GM19240 (cell line): Measurements from ENCODE around the gene SLC66A2.
"Not testable (repeated sequence)": the region's sequence is repeated elsewhere in the genome, so short reads cannot be mapped to it uniquely, and the experiment has no call there.

Experiments
- DNase-seq: peaks from one replicate; pipeline ENCODE4 v3.0.0; 2011; ENCODE audit warnings: low spot score; ENCODE audit not compliant: insufficient read length

The SLC66A2 gene

GRCh38 chr18:79869591-79870300 is 81.7 kb downstream of the SLC66A2 start:
- DNase-seq, result no peak

GRCh38 chr18:79868811-79869541 is 82.5 kb downstream of the SLC66A2 start:
- DNase-seq, result no peak

- no peak for DNase-seq
These were observed 83.2 kb downstream of the SLC66A2 start for GRCh38 chr18:79868168-79868784.

GRCh38 chr18:79867666-79868065 is 83.8 kb downstream of the SLC66A2 start:
- no peak for DNase-seq

- no peak for DNase-seq
These were observed 84.4 kb downstream of the SLC66A2 start for GRCh38 chr18:79866889-79867574.

GRCh38 chr18:79865951-79866350 is 85.5 kb downstream of the SLC66A2 start:
- not testable (repeated sequence) for DNase-seq

GRCh38 chr18:79864955-79865354 is 86.5 kb downstream of the SLC66A2 start:
- not testable (repeated sequence) for DNase-seq

GRCh38 chr18:79864006-79864725 is 87.3 kb downstream of the SLC66A2 start:
- DNase-seq, result no peak

GRCh38 chr18:79863161-79864005 is 88.1 kb downstream of the SLC66A2 start:
- DNase-seq, result no peak

- no peak for DNase-seq
These were observed 88.9 kb downstream of the SLC66A2 start for GRCh38 chr18:79862562-79862961.

- DNase-seq, result no peak
These were observed 89.8 kb downstream of the SLC66A2 start for GRCh38 chr18:79861687-79862086.

GRCh38 chr18:79859314-79859713 is 92.1 kb downstream of the SLC66A2 start:
- no peak for DNase-seq

GRCh38 chr18:79857082-79857671 is 94.3 kb downstream of the SLC66A2 start:
- DNase-seq, result no peak

- DNase-seq, result peak; percentile 65
These were observed 95.1 kb downstream of the SLC66A2 start for GRCh38 chr18:79856119-79857007.

GRCh38 chr18:79855147-79855933 is 96.1 kb downstream of the SLC66A2 start:
- peak; percentile 63 for DNase-seq

GRCh38 chr18:79853993-79854364 is 97.5 kb downstream of the SLC66A2 start:
- no peak for DNase-seq

GRCh38 chr18:79853303-79853992 is 98.0 kb downstream of the SLC66A2 start:
- DNase-seq, result no peak
